Measurements from ENCODE around the gene NACC1. TPM values are rescaled to one million over a fixed set of nuclear protein-coding genes. Genes with fewer than 3 reads are reported as not detected.

Gene NACC1
- total RNA-seq, 2 donors from 2014 or later, result 25.4 to 27.3 TPM

GRCh38 chr19:13117176-13117771 is 790 bp upstream of the NACC1 start:
- Histone ChIP-seq H3K36me3 (peaks cover 10% of the 10 kb centered on the region), H3K4me1 (peaks cover 0 to 48% of the 10 kb centered on the region in 2 donors), H3K27me3 (no peaks in the 10 kb centered on the region), H3K27ac (peak overlapping the region; percentile 75 to 81), H3K9me3 (no peaks in the 10 kb centered on the region), H3K4me3 (peak overlapping the region; percentile 87 to 99)
- TF ChIP-seq CTCF (IDR thresholded peaks at IDR 0.05), result no peak
- DNase-seq (ENCODE audit: low spot score), result no peak

GRCh38 chr19:13118424-13119193 is 545 bp downstream of the NACC1 start:
- Histone ChIP-seq H3K27ac (peak overlapping the region; percentile 53 to 66), H3K9me3 (no peaks in the 10 kb centered on the region), H3K36me3 (peaks cover 1% of the 10 kb centered on the region), H3K4me1 (peaks cover 0 to 48% of the 10 kb centered on the region in 2 donors), H3K27me3 (no peaks in the 10 kb centered on the region), H3K4me3 (peak overlapping the region; percentile 95 to 99)
- no peak for TF ChIP-seq CTCF (IDR thresholded peaks at IDR 0.05)
- no peak for DNase-seq (ENCODE audit: low spot score)

GRCh38 chr19:13119627-13120026 is 1.6 kb downstream of the NACC1 start:
- peaks cover 0 to 48% of the 10 kb centered on the region in 2 donors for H3K4me1 ChIP-seq

GRCh38 chr19:13120031-13120430 is 2.0 kb downstream of the NACC1 start:
- no peak for TF ChIP-seq CTCF (IDR thresholded peaks at IDR 0.05)
- Histone ChIP-seq H3K27me3 (no peaks in the 10 kb centered on the region), H3K9me3 (no peaks in the 10 kb centered on the region), H3K4me1 (peaks cover 0 to 48% of the 10 kb centered on the region in 2 donors), H3K27ac (no peak overlapping the region), H3K4me3 (no peak overlapping the region), H3K36me3 (no peaks in the 10 kb centered on the region)
- no peak for DNase-seq (ENCODE audit: low spot score)

More at GRCh38 chr19:13119627-13120026, 1.6 kb downstream of the NACC1 start:
- no peak for DNase-seq (ENCODE audit: low spot score)
- H3K27me3 ChIP-seq, result no peaks in the 10 kb centered on the region
- no peak overlapping the region for H3K27ac ChIP-seq
- H3K9me3 ChIP-seq, result no peaks in the 10 kb centered on the region
- H3K36me3 ChIP-seq, result no peaks in the 10 kb centered on the region
- H3K4me3 ChIP-seq, result peak overlapping the region in 1 of 2 donors; percentile 99
- no peak for TF ChIP-seq CTCF (IDR thresholded peaks at IDR 0.05)

GRCh38 chr19:13120817-13121216 is 2.8 kb downstream of the NACC1 start:
- H3K27me3 ChIP-seq, result no peaks in the 10 kb centered on the region
- no peak overlapping the region for H3K4me3 ChIP-seq
- no peaks in the 10 kb centered on the region for H3K36me3 ChIP-seq
- peaks cover 0 to 41% of the 10 kb centered on the region in 2 donors for H3K4me1 ChIP-seq
- no peak for DNase-seq (ENCODE audit: low spot score)
- H3K27ac ChIP-seq, result no peak overlapping the region
- H3K9me3 ChIP-seq, result no peaks in the 10 kb centered on the region
- TF ChIP-seq CTCF (IDR thresholded peaks at IDR 0.05), result no peak

All from right atrium auricular region (tissue), 2 donors.